Loucy (cell line): Measurements from ENCODE around the gene AQP9.

ENCODE experiments used
- H2AFZ ChIP-seq: fragments of 200-600 bp; sonication (generic); 2 replicates; pipeline ENCODE4 v1.6.0; 2016; ENCODE audit warnings: antibody characterized with exemption, mild to moderate bottlenecking, low read length, moderate library complexity
- H3F3A ChIP-seq: fragments of 200-600 bp; 2 replicates; pipeline ENCODE4 v1.6.0; 2016; ENCODE audit warnings: antibody characterized with exemption, low read depth, mild to moderate bottlenecking
- H3K27me3 ChIP-seq: fragments of 200-600 bp; sonication (generic); 2 replicates; pipeline ENCODE4 v1.6.1; 2014; ENCODE audit warnings: low read length, mild to moderate bottlenecking; ENCODE audit not compliant: insufficient read depth, poor library complexity, severe bottlenecking
- H3K36me3 ChIP-seq: fragments of 200-600 bp; sonication (generic); 2 replicates; pipeline ENCODE4 v1.6.1; 2016; ENCODE audit warnings: low read length; ENCODE audit not compliant: insufficient read depth
- H3K4me1 ChIP-seq: fragments of 200-600 bp; sonication (generic); 2 replicates; pipeline ENCODE4 v1.5.1; 2014; ENCODE audit warnings: low read length, mild to moderate bottlenecking; ENCODE audit not compliant: insufficient read depth, poor library complexity, severe bottlenecking
- H3K4me2 ChIP-seq: fragments of 200-600 bp; sonication (generic); 2 replicates; pipeline ENCODE4 v1.6.0; 2014; ENCODE audit warnings: antibody characterized with exemption, low read length, low read depth, mild to moderate bottlenecking; ENCODE audit not compliant: poor library complexity, severe bottlenecking
- H3K4me3 ChIP-seq: fragments of 200-600 bp; sonication (generic); 2 replicates; pipeline ENCODE4 v1.5.1; 2014; ENCODE audit warnings: low read length, mild to moderate bottlenecking, mixed read lengths; ENCODE audit not compliant: poor library complexity, severe bottlenecking
- H3K79me2 ChIP-seq: fragments of 200-600 bp; sonication (generic); 2 replicates; pipeline ENCODE4 v1.6.1; 2014; ENCODE audit warnings: low read length; ENCODE audit not compliant: insufficient read depth
- H3K9ac ChIP-seq: fragments of 200-600 bp; sonication (generic); 2 replicates; pipeline ENCODE4 v1.6.0; 2014; ENCODE audit warnings: mild to moderate bottlenecking, low read depth, low read length, moderate library complexity; ENCODE audit not compliant: poor library complexity, severe bottlenecking
- H3K9me2 ChIP-seq: fragments of 200-600 bp; sonication (generic); replicated peaks from 2 replicates; pipeline ENCODE4 v1.6.1; 2016; ENCODE audit warnings: low read depth, low read length, mixed read lengths
- H3K9me3 ChIP-seq: fragments of 200-600 bp; sonication (generic); 2 replicates; pipeline ENCODE4 v1.6.1; 2014; ENCODE audit warnings: mild to moderate bottlenecking, antibody characterized with exemption, low read length, low read depth; ENCODE audit not compliant: insufficient read depth
- H4K20me1 ChIP-seq: fragments of 200-600 bp; sonication (generic); 2 replicates; pipeline ENCODE4 v1.6.0; 2014; ENCODE audit warnings: antibody characterized with exemption, low read length, mild to moderate bottlenecking; ENCODE audit not compliant: insufficient read depth, poor library complexity, severe bottlenecking
- CTCF ChIP-seq: fragments of 200-600 bp; sonication (generic); conservative IDR thresholded peaks from 2 replicates; pipeline ENCODE4 v1.5.1; 2014; ENCODE audit warnings: mild to moderate bottlenecking, antibody characterized with exemption, low read length
- EZH2phosphoT487 ChIP-seq: fragments of 200-600 bp; IDR thresholded peaks from 2 replicates; pipeline ENCODE4 v1.6.1; 2018; ENCODE audit warnings: antibody characterized with exemption, mild to moderate bottlenecking, moderate library complexity, borderline replicate concordance

AQP9 gene

GRCh38 chr15:58165661-58166060, 27.5 kb downstream of the AQP9 start:
- Histone ChIP-seq H3K4me3 (no peak overlapping the region), H3K9ac (no peak overlapping the region), H3K79me2 (no peaks in the 10 kb centered on the region), H3K36me3 (no peaks in the 10 kb centered on the region), H3K27me3 (peaks cover 11% of the 10 kb centered on the region), H2AFZ (no peak overlapping the region), H3K4me1 (no peaks in the 10 kb centered on the region), H3K4me2 (no peak overlapping the region), H3K9me3 (no peaks in the 10 kb centered on the region), H4K20me1 (no peaks in the 10 kb centered on the region), H3F3A (no peaks in the 10 kb centered on the region), H3K9me2 (no peaks in the 10 kb centered on the region)
- no peak for TF ChIP-seq CTCF
- no peak for TF ChIP-seq EZH2phosphoT487

- Histone ChIP-seq H3K79me2 (no peaks in the 10 kb centered on the region), H3K36me3 (no peaks in the 10 kb centered on the region), H3K4me2 (no peak overlapping the region), H3K27me3 (peaks cover 11% of the 10 kb centered on the region), H3F3A (no peaks in the 10 kb centered on the region), H3K9me2 (no peaks in the 10 kb centered on the region), H3K9ac (no peak overlapping the region), H3K9me3 (no peaks in the 10 kb centered on the region), H2AFZ (no peak overlapping the region), H3K4me3 (no peak overlapping the region), H3K4me1 (no peaks in the 10 kb centered on the region), H4K20me1 (no peaks in the 10 kb centered on the region)
- TF ChIP-seq CTCF (no peak), EZH2phosphoT487 (no peak)
These were observed 29.0 kb downstream of the AQP9 start for GRCh38 chr15:58167095-58167691.

GRCh38 chr15:58169934-58170333, 31.8 kb downstream of the AQP9 start:
- H3K9me2 ChIP-seq = no peaks in the 10 kb centered on the region
- H4K20me1 ChIP-seq = no peaks in the 10 kb centered on the region
- no peaks in the 10 kb centered on the region for H3K9me3 ChIP-seq
- TF ChIP-seq CTCF (no peak), EZH2phosphoT487 (no peak)
- no peaks in the 10 kb centered on the region for H3K36me3 ChIP-seq
- H3K4me1 ChIP-seq = no peaks in the 10 kb centered on the region
- no peak overlapping the region for H2AFZ ChIP-seq
- H3K9ac ChIP-seq = no peak overlapping the region
- no peak overlapping the region for H3K4me2 ChIP-seq
- H3F3A ChIP-seq = no peaks in the 10 kb centered on the region
- no peak overlapping the region for H3K4me3 ChIP-seq
- H3K27me3 ChIP-seq = peaks cover 16% of the 10 kb centered on the region
- H3K79me2 ChIP-seq = no peaks in the 10 kb centered on the region
